HG03175 (cell line): ENCODE data around the gene TIMP1.

ENCODE experiments used
- ATAC-seq: cut with Tn5 transposase; IDR thresholded peaks from one replicate; pipeline ENCODE4 v1.9.1; 2021; ENCODE audit warnings: mild to moderate bottlenecking, moderate library complexity; ENCODE audit not compliant: unreplicated experiment

The TIMP1 gene

GRCh38 chrX:47633689-47634590 is 51.7 kb downstream of the TIMP1 start:
- no peak for ATAC-seq

- no peak for ATAC-seq
Observed at GRCh38 chrX:47634871-47635575, 52.8 kb downstream of the TIMP1 start.
